ENCODE results near the gene GALNTL6.

- TF ChIP-seq CTCF (IDR thresholded peaks at IDR 0.05; ENCODE audit: poor library complexity, severe bottlenecking) (no peak), TAF1 (IDR thresholded peaks at IDR 0.05; ENCODE audit: low read depth) (no peak), POLR2AphosphoS5 (IDR thresholded peaks at IDR 0.05) (no peak), EZH2 (IDR thresholded peaks at IDR 0.05; ENCODE audit: borderline replicate concordance, insufficient read depth, low read length, poor library complexity, severe bottlenecking) (no peak), EP300 (conservative IDR thresholded peaks at IDR 0.05; ENCODE audit: poor library complexity, severe bottlenecking) (no peak), REST (IDR thresholded peaks at IDR 0.05; ENCODE audit: borderline replicate concordance) (no peak), RAD21 (conservative IDR thresholded peaks at IDR 0.05) (no peak)
Measured at GRCh38 chr4:172155838-172156345, 342.7 kb downstream of the GALNTL6 start.
